ENCODE measurements around the gene TTC12. TPM values are rescaled to one million over a fixed set of nuclear protein-coding genes. Genes with fewer than 3 reads are reported as not detected.

The TTC12 gene
- total and polyA plus RNA-seq, 2 of the 13 experiments (the other 11 are each of a cell fraction or from before 2014, with no cell fraction given) = 5.4 to 11.6 TPM

GRCh38 chr11:113324250-113324649, 9.9 kb downstream of the TTC12 start (continued):
- TF ChIP-seq, protein P1, sequence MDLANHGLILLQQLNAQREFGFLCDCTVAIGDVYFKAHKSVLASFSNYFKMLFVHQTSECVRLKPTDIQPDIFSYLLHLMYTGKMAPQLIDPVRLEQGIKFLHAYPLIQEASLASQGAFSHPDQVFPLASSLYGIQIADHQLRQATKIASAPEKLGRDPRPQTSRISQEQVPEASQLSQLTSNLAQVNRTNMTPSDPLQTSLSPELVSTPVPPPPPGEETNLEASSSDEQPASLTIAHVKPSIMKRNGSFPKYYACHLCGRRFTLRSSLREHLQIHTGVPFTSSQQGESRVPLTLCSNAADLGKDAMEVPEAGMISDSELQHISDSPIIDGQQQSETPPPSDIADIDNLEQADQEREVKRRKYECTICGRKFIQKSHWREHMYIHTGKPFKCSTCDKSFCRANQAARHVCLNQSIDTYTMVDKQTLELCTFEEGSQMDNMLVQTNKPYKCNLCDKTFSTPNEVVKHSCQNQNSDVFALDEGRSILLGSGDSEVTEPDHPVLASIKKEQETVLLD (CRISPR knock-in tag; IDR thresholded peaks at IDR 0.05; ENCODE audit: low read depth) = no peak
- TF ChIP-seq, protein P2, sequence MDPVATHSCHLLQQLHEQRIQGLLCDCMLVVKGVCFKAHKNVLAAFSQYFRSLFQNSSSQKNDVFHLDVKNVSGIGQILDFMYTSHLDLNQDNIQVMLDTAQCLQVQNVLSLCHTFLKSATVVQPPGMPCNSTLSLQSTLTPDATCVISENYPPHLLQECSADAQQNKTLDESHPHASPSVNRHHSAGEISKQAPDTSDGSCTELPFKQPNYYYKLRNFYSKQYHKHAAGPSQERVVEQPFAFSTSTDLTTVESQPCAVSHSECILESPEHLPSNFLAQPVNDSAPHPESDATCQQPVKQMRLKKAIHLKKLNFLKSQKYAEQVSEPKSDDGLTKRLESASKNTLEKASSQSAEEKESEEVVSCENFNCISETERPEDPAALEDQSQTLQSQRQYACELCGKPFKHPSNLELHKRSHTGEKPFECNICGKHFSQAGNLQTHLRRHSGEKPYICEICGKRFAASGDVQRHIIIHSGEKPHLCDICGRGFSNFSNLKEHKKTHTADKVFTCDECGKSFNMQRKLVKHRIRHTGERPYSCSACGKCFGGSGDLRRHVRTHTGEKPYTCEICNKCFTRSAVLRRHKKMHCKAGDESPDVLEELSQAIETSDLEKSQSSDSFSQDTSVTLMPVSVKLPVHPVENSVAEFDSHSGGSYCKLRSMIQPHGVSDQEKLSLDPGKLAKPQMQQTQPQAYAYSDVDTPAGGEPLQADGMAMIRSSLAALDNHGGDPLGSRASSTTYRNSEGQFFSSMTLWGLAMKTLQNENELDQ (CRISPR knock-in tag; IDR thresholded peaks at IDR 0.05; ENCODE audit: borderline replicate concordance) = no peak
- TF ChIP-seq ZNF768 (CRISPR knock-in tag; IDR thresholded peaks at IDR 0.05) = no peak
- TF ChIP-seq TAF15 (IDR thresholded peaks at IDR 0.05; ENCODE audit: low read depth, low read length, poor library complexity, severe bottlenecking) = no peak
- TF ChIP-seq PRPF4 (IDR thresholded peaks at IDR 0.05; ENCODE audit: low read depth, low read length, poor library complexity, severe bottlenecking) = no peak
- no peak for TF ChIP-seq ZBTB1 (CRISPR knock-in tag; IDR thresholded peaks at IDR 0.05; ENCODE audit: borderline replicate concordance)
- no peak for TF ChIP-seq CCAR2 (optimal IDR thresholded peaks at IDR 0.05; ENCODE audit: low read depth, low read length)

GRCh38 chr11:113329725-113330124, 15.3 kb downstream of the TTC12 start:
- no TSS peak for BruUV-seq (replicated peaks)
- no peak for ATAC-seq
- in situ Hi-C loops (cut with HindIII; ENCODE audit: extremely low pct_ligation_motif_present, low pct_unique_long_range_greater_than_20kb) = no loop called here
- TF ChIP-seq, protein P3, sequence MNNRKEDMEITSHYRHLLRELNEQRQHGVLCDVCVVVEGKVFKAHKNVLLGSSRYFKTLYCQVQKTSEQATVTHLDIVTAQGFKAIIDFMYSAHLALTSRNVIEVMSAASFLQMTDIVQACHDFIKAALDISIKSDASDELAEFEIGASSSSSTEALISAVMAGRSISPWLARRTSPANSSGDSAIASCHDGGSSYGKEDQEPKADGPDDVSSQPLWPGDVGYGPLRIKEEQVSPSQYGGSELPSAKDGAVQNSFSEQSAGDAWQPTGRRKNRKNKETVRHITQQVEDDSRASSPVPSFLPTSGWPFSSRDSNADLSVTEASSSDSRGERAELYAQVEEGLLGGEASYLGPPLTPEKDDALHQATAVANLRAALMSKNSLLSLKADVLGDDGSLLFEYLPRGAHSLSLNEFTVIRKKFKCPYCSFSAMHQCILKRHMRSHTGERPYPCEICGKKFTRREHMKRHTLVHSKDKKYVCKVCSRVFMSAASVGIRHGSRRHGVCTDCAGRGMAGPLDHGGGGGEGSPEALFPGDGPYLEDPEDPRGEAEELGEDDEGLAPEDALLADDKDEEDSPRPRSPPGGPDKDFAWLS (CRISPR knock-in tag; IDR thresholded peaks at IDR 0.05; ENCODE audit: borderline replicate concordance) = no peak
- TF ChIP-seq, protein P4, sequence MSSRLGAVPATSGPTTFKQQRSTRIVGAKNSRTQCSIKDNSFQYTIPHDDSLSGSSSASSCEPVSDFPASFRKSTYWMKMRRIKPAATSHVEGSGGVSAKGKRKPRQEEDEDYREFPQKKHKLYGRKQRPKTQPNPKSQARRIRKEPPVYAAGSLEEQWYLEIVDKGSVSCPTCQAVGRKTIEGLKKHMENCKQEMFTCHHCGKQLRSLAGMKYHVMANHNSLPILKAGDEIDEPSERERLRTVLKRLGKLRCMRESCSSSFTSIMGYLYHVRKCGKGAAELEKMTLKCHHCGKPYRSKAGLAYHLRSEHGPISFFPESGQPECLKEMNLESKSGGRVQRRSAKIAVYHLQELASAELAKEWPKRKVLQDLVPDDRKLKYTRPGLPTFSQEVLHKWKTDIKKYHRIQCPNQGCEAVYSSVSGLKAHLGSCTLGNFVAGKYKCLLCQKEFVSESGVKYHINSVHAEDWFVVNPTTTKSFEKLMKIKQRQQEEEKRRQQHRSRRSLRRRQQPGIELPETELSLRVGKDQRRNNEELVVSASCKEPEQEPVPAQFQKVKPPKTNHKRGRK (CRISPR knock-in tag; IDR thresholded peaks at IDR 0.05) = no peak
- no peak for TF ChIP-seq MLLT10 (CRISPR knock-in tag; IDR thresholded peaks at IDR 0.05)
- TF ChIP-seq ZNF230 (CRISPR knock-in tag; IDR thresholded peaks at IDR 0.05) = no peak
- TF ChIP-seq FOXP4 (CRISPR knock-in tag; IDR thresholded peaks at IDR 0.05) = no peak
- TF ChIP-seq KLF15 (CRISPR knock-in tag; IDR thresholded peaks at IDR 0.05; ENCODE audit: borderline replicate concordance) = no peak
- no peak for TF ChIP-seq BORCS8-MEF2B (CRISPR knock-in tag; IDR thresholded peaks at IDR 0.05)

More at GRCh38 chr11:113329725-113330124, 15.3 kb downstream of the TTC12 start:
- intact Hi-C loops (cut with micrococcal nuclease; ENCODE audit: unreplicated experiment) = no loop called here
- Histone ChIP-seq H3K4me1 (ENCODE audit: insufficient read depth, low read length) (no peaks in the 10 kb centered on the region), H2AFZ (ENCODE audit: low read length) (no peak overlapping the region), H3K9ac (ENCODE audit: insufficient read depth, low read depth, low read length) (no peak overlapping the region), H3K4me3 (replicated peaks in 1 of 3; ENCODE audit: insufficient read depth in 1 of 3, low read depth in 2 of 3, low read length in 3 of 3) (no peak overlapping the region), H3K9me3 (ENCODE audit: low read length) (no peaks in the 10 kb centered on the region), H3K79me2 (ENCODE audit: insufficient read depth, low read length) (no peaks in the 10 kb centered on the region), H4K20me1 (ENCODE audit: insufficient read depth, low read length) (no peaks in the 10 kb centered on the region), H3K4me2 (ENCODE audit: low read depth, low read length) (no peak overlapping the region), H3K27ac (ENCODE audit: extremely low read length, insufficient read depth, low read length) (no peak overlapping the region), H3K36me3 (replicated peaks in 1 of 2; ENCODE audit: control insufficient read depth in 1 of 2, insufficient read depth in 2 of 2, low read length in 2 of 2) (peaks cover 0 to 11% of the 10 kb centered on the region in 2 experiments; a peak in 1 of 5 replicates), H3K27me3 (ENCODE audit: control insufficient read depth in 1 of 2, insufficient read depth in 2 of 2, low read length in 2 of 2) (no peaks in the 10 kb centered on the region)
- no peak for DNase-seq (ENCODE audit: low spot score)
- no peak for FAIRE-seq
- ChIA-PET POLR2A (no interaction called here), CTCF (ENCODE audit: low intra/inter-chr PET ratio, low total read pairs) (no interaction called here)
- 88% methylated on average over 2 of the region's 2 CpGs for WGBS (ENCODE audit: low lambda C conversion rate)

Measured in HepG2 (cell line).